ENCODE results near the gene MMS22L. TPM values are rescaled to one million over a fixed set of nuclear protein-coding genes. Genes with fewer than 3 reads are reported as not detected.

MMS22L gene
- total RNA-seq, 3 donors from 2014 or later (not counting 1 experiment from before 2014, with no cell fraction given), result 9.1 to 14.3 (median 11.7) TPM

DNA sequence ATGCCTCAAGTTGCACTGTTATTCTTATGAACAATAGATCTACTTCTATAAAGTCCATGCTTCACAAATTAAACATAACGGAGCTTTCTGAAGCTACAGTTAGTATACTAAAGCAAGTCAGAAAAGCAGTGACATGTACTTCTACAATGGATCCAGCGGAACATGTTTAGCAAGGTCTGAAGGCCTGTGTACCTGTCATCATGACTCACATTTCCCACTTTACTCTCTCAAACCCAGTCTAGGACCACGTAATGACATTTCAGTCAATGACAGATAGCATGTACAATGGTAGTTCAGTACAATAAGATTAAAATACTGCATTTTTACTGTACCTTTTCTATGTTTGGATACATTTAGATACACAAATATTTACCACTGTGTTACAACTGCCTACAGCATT, 132.1 kb downstream of the MMS22L start:
- TF ChIP-seq, protein P1, sequence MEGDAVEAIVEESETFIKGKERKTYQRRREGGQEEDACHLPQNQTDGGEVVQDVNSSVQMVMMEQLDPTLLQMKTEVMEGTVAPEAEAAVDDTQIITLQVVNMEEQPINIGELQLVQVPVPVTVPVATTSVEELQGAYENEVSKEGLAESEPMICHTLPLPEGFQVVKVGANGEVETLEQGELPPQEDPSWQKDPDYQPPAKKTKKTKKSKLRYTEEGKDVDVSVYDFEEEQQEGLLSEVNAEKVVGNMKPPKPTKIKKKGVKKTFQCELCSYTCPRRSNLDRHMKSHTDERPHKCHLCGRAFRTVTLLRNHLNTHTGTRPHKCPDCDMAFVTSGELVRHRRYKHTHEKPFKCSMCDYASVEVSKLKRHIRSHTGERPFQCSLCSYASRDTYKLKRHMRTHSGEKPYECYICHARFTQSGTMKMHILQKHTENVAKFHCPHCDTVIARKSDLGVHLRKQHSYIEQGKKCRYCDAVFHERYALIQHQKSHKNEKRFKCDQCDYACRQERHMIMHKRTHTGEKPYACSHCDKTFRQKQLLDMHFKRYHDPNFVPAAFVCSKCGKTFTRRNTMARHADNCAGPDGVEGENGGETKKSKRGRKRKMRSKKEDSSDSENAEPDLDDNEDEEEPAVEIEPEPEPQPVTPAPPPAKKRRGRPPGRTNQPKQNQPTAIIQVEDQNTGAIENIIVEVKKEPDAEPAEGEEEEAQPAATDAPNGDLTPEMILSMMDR (IDR thresholded peaks at IDR 0.05), result no peak
- H3K27ac ChIP-seq (ENCODE audit: low read length), result no peak overlapping the region

GRCh38 chr6:97147421-97147820, 135.6 kb downstream of the MMS22L start:
- Histone ChIP-seq H3K4me1 (ENCODE audit: control insufficient read depth, insufficient read depth, low read length) (no peaks in the 10 kb centered on the region), H3K9me3 (ENCODE audit: control insufficient read depth, insufficient read depth, low read length) (no peaks in the 10 kb centered on the region), H3K36me3 (ENCODE audit: control insufficient read depth, insufficient read depth, low read length) (peaks cover 4% of the 10 kb centered on the region), H3K4me3 (ENCODE audit: low read length) (no peak overlapping the region), H3K27ac (ENCODE audit: low read length) (no peak overlapping the region), H3K27me3 (ENCODE audit: control insufficient read depth, insufficient read depth, low read length) (no peaks in the 10 kb centered on the region)
- Mint-ChIP-seq H3K27ac (no peak overlapping the region), H3K9me3 (no peaks in the 10 kb centered on the region), H3K4me1 (no peaks in the 10 kb centered on the region), H3K36me3 (no peaks in the 10 kb centered on the region), H3K4me3 (no peak overlapping the region), H3K27me3 (ENCODE audit: low read depth in 2 of 2) (no peaks in the 10 kb centered on the region)
- ATAC-seq, result no peak
- intact Hi-C loops (cut with micrococcal nuclease), result no loop called here
- 86% methylated on average over 1 of the region's 1 CpG for WGBS (ENCODE audit: insufficient coverage)
- TF ChIP-seq, protein P1 (IDR thresholded peaks at IDR 0.05), result no peak
- DNase-seq, result no peak

More for the DNA sequence above, 132.1 kb downstream of the MMS22L start:
- Histone ChIP-seq H3K27me3 (ENCODE audit: control insufficient read depth, insufficient read depth, low read length) (no peaks in the 10 kb centered on the region), H3K9me3 (ENCODE audit: control insufficient read depth, insufficient read depth, low read length) (no peaks in the 10 kb centered on the region), H3K4me1 (ENCODE audit: control insufficient read depth, insufficient read depth, low read length) (no peaks in the 10 kb centered on the region), H3K4me3 (ENCODE audit: low read length) (no peak overlapping the region), H3K36me3 (ENCODE audit: control insufficient read depth, insufficient read depth, low read length) (peaks cover 4% of the 10 kb centered on the region)
- H3K36me3 Mint-ChIP-seq, result no peaks in the 10 kb centered on the region
- H3K27ac Mint-ChIP-seq, result no peak overlapping the region
- no peaks in the 10 kb centered on the region for H3K9me3 Mint-ChIP-seq
- no peak for DNase-seq
- H3K27me3 Mint-ChIP-seq (ENCODE audit: low read depth in 2 of 2), result no peaks in the 10 kb centered on the region
- ATAC-seq, result no peak
- WGBS (ENCODE audit: insufficient coverage), result 98% methylated on average over 3 of the region's 3 CpGs
- H3K4me3 Mint-ChIP-seq, result no peak overlapping the region
- intact Hi-C loops (cut with micrococcal nuclease), result no loop called here
- H3K4me1 Mint-ChIP-seq, result no peaks in the 10 kb centered on the region

GRCh38 chr6:97145691-97146090, 137.3 kb downstream of the MMS22L start:
- 92% methylated on average over 1 of the region's 1 CpG for WGBS (ENCODE audit: insufficient coverage)
- Histone ChIP-seq H3K27ac (ENCODE audit: low read length) (no peak overlapping the region), H3K27me3 (ENCODE audit: control insufficient read depth, insufficient read depth, low read length) (no peaks in the 10 kb centered on the region), H3K9me3 (ENCODE audit: control insufficient read depth, insufficient read depth, low read length) (no peaks in the 10 kb centered on the region), H3K4me3 (ENCODE audit: low read length) (no peak overlapping the region), H3K4me1 (ENCODE audit: control insufficient read depth, insufficient read depth, low read length) (no peaks in the 10 kb centered on the region), H3K36me3 (ENCODE audit: control insufficient read depth, insufficient read depth, low read length) (no peaks in the 10 kb centered on the region)
- H3K9me3 Mint-ChIP-seq, result no peaks in the 10 kb centered on the region
- peaks cover 0 to 4% of the 10 kb centered on the region in 2 donors for H3K4me1 Mint-ChIP-seq
- TF ChIP-seq, protein P1 (IDR thresholded peaks at IDR 0.05), result no peak
- no peaks in the 10 kb centered on the region for H3K36me3 Mint-ChIP-seq
- ATAC-seq, result no peak
- H3K27me3 Mint-ChIP-seq (ENCODE audit: low read depth in 2 of 2), result no peaks in the 10 kb centered on the region
- intact Hi-C loops (cut with micrococcal nuclease), result no loop called here
- no peak for DNase-seq
- no peak overlapping the region for H3K4me3 Mint-ChIP-seq
- no peak overlapping the region for H3K27ac Mint-ChIP-seq

GRCh38 chr6:97141756-97142155, 141.3 kb downstream of the MMS22L start:
- Histone ChIP-seq H3K9me3 (ENCODE audit: control insufficient read depth, insufficient read depth, low read length) (no peaks in the 10 kb centered on the region), H3K4me1 (ENCODE audit: control insufficient read depth, insufficient read depth, low read length) (no peaks in the 10 kb centered on the region), H3K27ac (ENCODE audit: low read length) (no peak overlapping the region), H3K36me3 (ENCODE audit: control insufficient read depth, insufficient read depth, low read length) (no peaks in the 10 kb centered on the region), H3K27me3 (ENCODE audit: control insufficient read depth, insufficient read depth, low read length) (no peaks in the 10 kb centered on the region), H3K4me3 (ENCODE audit: low read length) (no peak overlapping the region)
- no peak for DNase-seq
- intact Hi-C loops (cut with micrococcal nuclease), result no loop called here
- no peak for ATAC-seq
- Mint-ChIP-seq H3K4me1 (peaks cover 0 to 4% of the 10 kb centered on the region in 2 donors), H3K9me3 (no peaks in the 10 kb centered on the region), H3K27me3 (ENCODE audit: low read depth in 2 of 2) (no peaks in the 10 kb centered on the region), H3K4me3 (no peak overlapping the region), H3K36me3 (no peaks in the 10 kb centered on the region), H3K27ac (no peak overlapping the region)
- TF ChIP-seq, protein P1 (IDR thresholded peaks at IDR 0.05), result no peak

Data from natural killer cell (primary cell).